ENCODE results near the gene DLG1. TPM values are rescaled to one million over a fixed set of nuclear protein-coding genes. Genes with fewer than 3 reads are reported as not detected.
A peak's percentile ranks its signal among the peaks of the same experiment; 100 is the strongest.
"Not testable (repeated sequence)": the region's sequence is repeated elsewhere in the genome, so short reads cannot be mapped to it uniquely, and the experiment has no call there.

The DLG1 gene
- total and polyA plus RNA-seq, 8 donors: 17.9 to 173 (median 92.9) TPM

DNA sequence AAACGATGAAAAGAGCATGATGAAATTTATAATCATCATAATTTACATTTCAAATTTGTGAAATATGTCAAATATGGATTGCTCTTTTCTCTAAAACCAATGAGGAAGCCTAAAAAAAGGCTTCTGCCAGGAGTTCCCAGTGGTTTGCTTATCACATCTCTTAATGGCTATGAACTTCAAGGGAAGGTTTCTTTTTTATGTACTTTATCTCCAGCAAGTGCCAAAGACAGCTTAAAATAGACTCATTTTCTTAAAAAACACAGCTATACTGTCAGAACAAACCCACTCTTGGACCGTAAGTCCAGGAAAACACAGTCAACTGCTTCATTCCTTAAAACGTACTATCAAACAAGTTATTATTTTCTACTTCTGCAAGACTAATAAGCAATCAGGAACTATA lies 80.2 kb downstream of the DLG1 start:
- no peak overlapping the region for H3K4me3 ChIP-seq
- TF ChIP-seq POLR2AphosphoS5 (IDR thresholded peaks at IDR 0.05) (no peak), POLR2A (IDR thresholded peaks at IDR 0.05) (no peak), EP300 (IDR thresholded peaks at IDR 0.05) (no peak), CTCF (IDR thresholded peaks at IDR 0.05) (no peak)
- 46 to 72% (median 61%) methylated on average over 3 of the region's 3 CpGs for WGBS, 5 donors
- peaks cover 12 to 67% (median 36%) of the 10 kb centered on the region in 4 donors for H3K4me1 ChIP-seq
- DNase-seq: no peak
- H3K27ac ChIP-seq: no peak overlapping the region
- H3K27me3 ChIP-seq: no peaks in the 10 kb centered on the region
- intact Hi-C loops (cut with DNase I; ENCODE audit: low total_unique reads): no loop called here
- H3K9me3 ChIP-seq: no peaks in the 10 kb centered on the region
- H3K36me3 ChIP-seq: no peaks in the 10 kb centered on the region

GRCh38 chr3:197216914-197217313 lies 81.5 kb downstream of the DLG1 start:
- DNase-seq: no peak
- intact Hi-C loops (cut with DNase I; ENCODE audit: low total_unique reads): no loop called here
- Histone ChIP-seq H3K36me3 (no peaks in the 10 kb centered on the region), H3K27me3 (no peaks in the 10 kb centered on the region), H3K9me3 (no peaks in the 10 kb centered on the region), H3K4me3 (no peak overlapping the region), H3K27ac (peak overlapping the region in 1 of 5 donors; percentile 41), H3K4me1 (peaks cover 3 to 55% (median 23%) of the 10 kb centered on the region in 4 donors)
- TF ChIP-seq CTCF (IDR thresholded peaks at IDR 0.05): no peak
- TF ChIP-seq POLR2A (IDR thresholded peaks at IDR 0.05): no peak
- TF ChIP-seq POLR2AphosphoS5 (IDR thresholded peaks at IDR 0.05): no peak
- TF ChIP-seq EP300 (IDR thresholded peaks at IDR 0.05): no peak
- WGBS, 5 donors: 93 to 97% (median 95%) methylated on average over 4 of the region's 4 CpGs

DNA sequence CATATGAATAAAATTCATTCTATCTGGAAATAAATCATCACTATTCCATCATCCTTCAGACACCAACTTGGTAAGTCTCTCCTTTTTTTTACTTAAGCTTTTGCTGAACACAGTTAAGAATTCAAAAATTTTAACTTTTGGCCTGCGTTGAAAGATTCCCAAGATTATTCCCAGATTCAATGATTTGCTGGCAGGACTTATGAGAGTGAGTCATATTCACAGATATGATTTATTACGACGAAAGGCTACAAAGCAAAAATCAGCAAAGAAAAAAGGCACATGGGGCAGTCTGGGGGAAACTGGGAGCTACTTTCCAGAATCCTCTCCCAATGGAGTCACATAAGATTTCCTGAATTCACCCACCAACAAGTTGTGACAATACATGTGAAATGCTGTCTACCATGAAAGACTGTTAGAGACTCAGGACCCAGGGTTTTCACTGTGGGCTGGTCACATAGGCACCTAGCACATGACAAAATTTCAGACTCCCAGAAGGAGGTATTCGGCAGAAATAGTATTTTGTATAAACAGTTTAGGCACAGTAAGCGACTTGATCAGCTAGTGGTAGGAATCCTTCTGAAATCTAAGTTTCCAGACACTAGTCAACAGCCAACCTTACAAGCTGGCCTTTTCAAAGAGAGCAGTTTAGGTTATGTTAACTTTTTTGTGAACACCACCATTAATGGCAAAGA lies 82.1 kb downstream of the DLG1 start:
- Histone ChIP-seq H3K9me3 (no peaks in the 10 kb centered on the region), H3K4me3 (no peak overlapping the region), H3K27ac (peak overlapping the region in 1 of 5 donors; percentile 41), H3K4me1 (peaks cover 3 to 49% (median 17%) of the 10 kb centered on the region in 4 donors), H3K36me3 (no peaks in the 10 kb centered on the region), H3K27me3 (no peaks in the 10 kb centered on the region)
- peak in 1 of 2 donors; percentile 49 for DNase-seq
- intact Hi-C loops (cut with DNase I; ENCODE audit: low total_unique reads): no loop called here
- WGBS, 5 donors: 38 to 55% (median 50%) methylated on average over 5 of the region's 5 CpGs
- TF ChIP-seq POLR2AphosphoS5 (IDR thresholded peaks at IDR 0.05) (no peak), CTCF (IDR thresholded peaks at IDR 0.05) (no peak)

DNA sequence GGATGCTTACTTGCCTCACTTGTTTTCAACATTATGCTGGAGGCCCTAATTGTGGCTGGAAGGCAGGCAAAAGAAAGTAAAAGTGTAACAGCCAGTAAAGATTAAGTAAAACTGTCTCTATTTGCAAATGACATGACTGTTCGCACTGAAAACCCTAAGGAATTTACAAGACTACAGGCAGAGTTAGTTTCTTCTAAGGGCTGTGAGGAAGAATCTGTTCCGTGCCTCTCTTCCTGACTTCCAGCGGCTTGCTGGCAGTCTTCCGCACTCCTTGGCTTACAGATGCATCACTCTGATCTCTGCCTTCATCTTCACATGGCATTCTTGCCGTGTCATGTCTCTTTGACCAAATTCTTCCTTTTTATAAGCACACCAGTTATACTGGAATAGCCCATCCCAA lies 86.1 kb downstream of the DLG1 start:
- DNase-seq: no peak
- no peak overlapping the region for H3K27ac ChIP-seq
- peaks cover 3 to 57% (median 20%) of the 10 kb centered on the region in 4 donors for H3K4me1 ChIP-seq
- no peaks in the 10 kb centered on the region for H3K9me3 ChIP-seq
- H3K27me3 ChIP-seq: no peaks in the 10 kb centered on the region
- WGBS, 5 donors: 69 to 95% (median 91%) methylated on average over 5 of the region's 5 CpGs
- H3K4me3 ChIP-seq: no peak overlapping the region
- TF ChIP-seq POLR2A (IDR thresholded peaks at IDR 0.05) (no peak), POLR2AphosphoS5 (IDR thresholded peaks at IDR 0.05) (no peak), EP300 (IDR thresholded peaks at IDR 0.05) (no peak), CTCF (IDR thresholded peaks at IDR 0.05) (no peak)
- intact Hi-C loops (cut with DNase I; ENCODE audit: low total_unique reads): no loop called here
- no peaks in the 10 kb centered on the region for H3K36me3 ChIP-seq

GRCh38 chr3:197211698-197212097 lies 86.7 kb downstream of the DLG1 start:
- DNase-seq; H3K9me3 ChIP-seq; H3K27ac ChIP-seq; H3K36me3 ChIP-seq; H3K27me3 ChIP-seq; intact Hi-C loops (cut with DNase I; ENCODE audit: low total_unique reads); H3K4me3 ChIP-seq: not testable (repeated sequence)
- peaks cover 3 to 52% (median 19%) of the 10 kb centered on the region in 4 donors for H3K4me1 ChIP-seq
- 92 to 97% (median 95%) methylated on average over 4 of the region's 4 CpGs for WGBS, 5 donors

Measured in stomach (tissue), 9 donors.